Astrocyte (in vitro differentiated cells and primary cell): Measurements from ENCODE around the gene NAT14.
A peak's percentile ranks its signal among the peaks of the same experiment; 100 is the strongest.

Source experiments
- CTCF ChIP-seq: IDR thresholded peaks from 2 replicates; pipeline ENCODE4 v1.5.1; 2011; ENCODE audit warnings: low read depth, mild to moderate bottlenecking, inconsistent platforms, low read length, moderate library complexity; ENCODE audit not compliant: insufficient read depth
- EZH2 ChIP-seq: IDR thresholded peaks from 2 replicates; pipeline ENCODE4 v1.6.1; 2012; ENCODE audit warnings: mild to moderate bottlenecking, low read length, inconsistent platforms; ENCODE audit not compliant: insufficient read depth

- TF ChIP-seq EZH2 (no peak), CTCF (peak; percentile 68)
These were observed 18.7 kb downstream of the NAT14 start for GRCh38 chr19:55503502-55504251.
